ENCODE results near the gene HMG20A.

GRCh38 chr15:77421370-77421700 is 647 bp downstream of the HMG20A start:
- TF ChIP-seq ZNF274 (IDR thresholded peaks at IDR 0.05; ENCODE audit: low read depth, low read length) (no peak), YY1 (IDR thresholded peaks at IDR 0.05; ENCODE audit: insufficient read depth, insufficient read length) (no peak)
